SU-DHL-6 (cell line): Measurements from ENCODE around the gene C2CD4C.

ENCODE experiments used
- EZH2phosphoT487 ChIP-seq: fragments of 200-600 bp; sonication (generic), shearing (Covaris generic); conservative IDR thresholded peaks from 2 replicates; pipeline ENCODE4 v1.6.1; 2018; ENCODE audit warnings: mild to moderate bottlenecking, antibody characterized with exemption, low read length, moderate library complexity, mixed read lengths
- TF ChIP-seq, protein P1 (sequence below): fragments of 200-600 bp; sonication (generic); IDR thresholded peaks from one replicate; pipeline ENCODE4 v1.5.1; 2017; ENCODE audit warnings: antibody characterized with exemption, mild to moderate bottlenecking, low read length, moderate library complexity; ENCODE audit not compliant: insufficient read depth, poor library complexity, severe bottlenecking

- TF ChIP-seq, protein P1, sequence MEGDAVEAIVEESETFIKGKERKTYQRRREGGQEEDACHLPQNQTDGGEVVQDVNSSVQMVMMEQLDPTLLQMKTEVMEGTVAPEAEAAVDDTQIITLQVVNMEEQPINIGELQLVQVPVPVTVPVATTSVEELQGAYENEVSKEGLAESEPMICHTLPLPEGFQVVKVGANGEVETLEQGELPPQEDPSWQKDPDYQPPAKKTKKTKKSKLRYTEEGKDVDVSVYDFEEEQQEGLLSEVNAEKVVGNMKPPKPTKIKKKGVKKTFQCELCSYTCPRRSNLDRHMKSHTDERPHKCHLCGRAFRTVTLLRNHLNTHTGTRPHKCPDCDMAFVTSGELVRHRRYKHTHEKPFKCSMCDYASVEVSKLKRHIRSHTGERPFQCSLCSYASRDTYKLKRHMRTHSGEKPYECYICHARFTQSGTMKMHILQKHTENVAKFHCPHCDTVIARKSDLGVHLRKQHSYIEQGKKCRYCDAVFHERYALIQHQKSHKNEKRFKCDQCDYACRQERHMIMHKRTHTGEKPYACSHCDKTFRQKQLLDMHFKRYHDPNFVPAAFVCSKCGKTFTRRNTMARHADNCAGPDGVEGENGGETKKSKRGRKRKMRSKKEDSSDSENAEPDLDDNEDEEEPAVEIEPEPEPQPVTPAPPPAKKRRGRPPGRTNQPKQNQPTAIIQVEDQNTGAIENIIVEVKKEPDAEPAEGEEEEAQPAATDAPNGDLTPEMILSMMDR, result no peak
- no peak for TF ChIP-seq EZH2phosphoT487
These were observed 6.3 kb upstream of the C2CD4C start for GRCh38 chr19:415292-415691.
